ENCODE results near the gene SLC22A23. TPM values are rescaled to one million over a fixed set of nuclear protein-coding genes. Genes with fewer than 3 reads are reported as not detected.

Gene SLC22A23
- total and polyA plus RNA-seq, 4 donors, result 26.9 to 56.8 (median 41.7) TPM

DNA sequence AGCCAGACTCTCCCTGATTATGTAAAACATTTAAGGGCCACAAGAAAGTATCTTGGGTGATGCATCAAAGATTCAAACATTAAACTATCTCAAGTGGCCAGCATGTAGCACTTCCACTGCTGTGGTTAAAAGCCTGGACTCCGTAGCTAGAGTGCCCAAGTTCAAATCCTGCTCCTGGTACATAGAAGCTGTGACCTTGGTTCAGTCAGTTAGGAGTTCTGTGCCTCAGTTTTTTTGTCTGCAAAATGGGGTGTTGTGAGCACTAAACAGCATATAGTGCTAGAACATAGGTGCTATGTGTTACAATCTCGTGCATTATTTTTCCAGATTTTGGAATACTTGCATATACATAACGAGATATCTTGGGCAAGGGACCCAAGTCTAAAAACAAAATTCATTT is 129.4 kb downstream of the SLC22A23 start:
- WGBS (ENCODE audit: insufficient coverage), result 100% methylated on average over 1 of the region's 3 CpGs
- Histone ChIP-seq H3K27ac (ENCODE audit: low read depth, low read length) (no peak overlapping the region), H3K4me1 (ENCODE audit: control insufficient read depth, insufficient read depth, low read length) (peaks cover 39% of the 10 kb centered on the region)

DNA sequence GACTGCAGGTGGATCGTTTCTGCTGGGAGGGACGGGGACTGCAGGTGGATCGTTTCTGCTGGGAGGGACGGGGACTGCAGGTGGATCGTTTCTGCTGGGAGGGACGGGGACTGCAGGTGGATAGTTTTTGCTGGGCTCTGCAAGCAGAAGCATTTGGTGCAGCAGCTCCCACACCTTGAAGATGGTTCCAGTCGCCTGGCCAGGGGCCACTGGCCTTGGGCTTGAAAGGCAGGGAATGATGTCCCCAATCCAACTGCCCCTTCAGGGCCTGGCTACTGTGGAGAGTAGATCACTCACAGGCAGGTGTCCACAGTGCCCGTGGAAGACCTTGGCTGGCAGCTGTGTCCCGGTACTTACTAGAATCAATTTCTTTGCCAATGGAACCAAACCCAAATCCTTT is 129.9 kb downstream of the SLC22A23 start:
- WGBS (ENCODE audit: insufficient coverage), result 82% methylated on average over 7 of the region's 9 CpGs

More for the DNA sequence above, 129.4 kb downstream of the SLC22A23 start:
- DNase-seq (ENCODE audit: low read depth in 4 of 6, low spot score in 6 of 6), result no peak
- Histone ChIP-seq H3K36me3 (ENCODE audit: control insufficient read depth, insufficient read depth, low read length) (peaks cover 7% of the 10 kb centered on the region), H3K4me3 (ENCODE audit: low read depth, low read length) (no peak overlapping the region), H3K27me3 (ENCODE audit: control insufficient read depth, insufficient read depth, low read length) (no peaks in the 10 kb centered on the region), H3K9me3 (ENCODE audit: control insufficient read depth, insufficient read depth, low read length) (no peaks in the 10 kb centered on the region)

DNA sequence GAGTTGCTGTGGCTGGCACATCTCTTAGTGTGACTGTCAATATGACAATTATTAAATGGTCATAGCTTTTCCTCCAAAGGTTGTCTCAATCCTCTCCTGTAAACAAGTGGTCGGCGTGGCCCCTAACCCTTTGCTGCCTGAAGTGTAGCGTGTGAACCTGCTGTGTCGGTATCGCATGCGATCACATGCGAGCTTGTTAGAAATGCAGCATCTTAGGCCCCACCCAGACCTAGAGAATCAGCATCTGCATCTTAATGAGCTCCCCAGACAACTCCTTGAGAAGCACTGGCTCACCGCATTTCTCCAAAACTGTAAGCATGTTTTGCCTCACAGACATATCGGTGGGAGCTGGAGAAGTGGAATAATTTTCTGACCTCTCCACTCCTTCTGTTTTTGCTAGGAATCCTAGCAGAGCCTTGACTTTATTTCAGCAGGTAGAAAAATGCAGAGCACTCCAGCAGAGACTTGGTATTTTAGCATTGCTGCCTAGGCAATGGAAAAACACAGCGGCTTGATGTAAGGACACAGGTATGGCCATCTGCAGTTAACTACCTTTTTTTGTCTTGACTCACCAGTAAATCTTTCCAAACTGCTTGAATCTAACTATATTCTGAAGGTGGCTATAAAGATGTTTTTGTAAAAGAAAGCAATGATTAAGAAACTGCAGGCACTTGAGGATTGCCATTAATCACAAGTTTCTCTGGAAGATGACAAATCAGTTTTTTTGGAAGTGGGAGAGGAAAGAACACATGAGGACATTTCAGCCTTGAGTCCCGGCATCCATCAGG is 130.5 kb downstream of the SLC22A23 start:
- 68% methylated on average over 8 of the region's 11 CpGs for WGBS (ENCODE audit: insufficient coverage)
- no peak overlapping the region for H3K4me3 ChIP-seq (ENCODE audit: low read depth, low read length)

More for the DNA sequence above, 129.9 kb downstream of the SLC22A23 start:
- H3K4me3 ChIP-seq (ENCODE audit: low read depth, low read length), result no peak overlapping the region
- peaks cover 12% of the 10 kb centered on the region for H3K36me3 ChIP-seq (ENCODE audit: control insufficient read depth, insufficient read depth, low read length)
- DNase-seq (ENCODE audit: low read depth in 4 of 6, low spot score in 6 of 6), result no peak
- no peaks in the 10 kb centered on the region for H3K9me3 ChIP-seq (ENCODE audit: control insufficient read depth, insufficient read depth, low read length)
- H3K27ac ChIP-seq (ENCODE audit: low read depth, low read length), result no peak overlapping the region
- no peaks in the 10 kb centered on the region for H3K27me3 ChIP-seq (ENCODE audit: control insufficient read depth, insufficient read depth, low read length)
- H3K4me1 ChIP-seq (ENCODE audit: control insufficient read depth, insufficient read depth, low read length), result peaks cover 43% of the 10 kb centered on the region

DNA sequence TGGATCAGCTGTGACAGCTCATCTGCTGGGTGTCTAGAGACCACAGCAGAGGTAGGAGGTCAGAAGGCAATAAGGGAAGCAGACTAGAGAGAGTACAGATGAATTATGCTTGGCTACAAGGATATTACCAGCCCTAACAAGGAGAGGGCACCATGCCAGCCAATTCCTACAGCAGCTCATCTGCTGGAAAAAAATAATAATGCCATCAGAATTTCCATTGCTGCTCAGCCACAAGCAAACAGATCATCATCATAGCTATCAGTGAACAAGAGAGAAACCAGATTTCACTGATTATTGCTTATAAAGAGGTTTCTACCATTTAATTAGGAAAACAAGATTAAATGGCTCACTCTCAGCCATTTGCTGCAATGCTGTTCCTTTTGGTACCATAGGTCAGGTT is 131.6 kb downstream of the SLC22A23 start:
- H3K4me1 ChIP-seq (ENCODE audit: control insufficient read depth, insufficient read depth, low read length), result peaks cover 41% of the 10 kb centered on the region
- DNase-seq (ENCODE audit: low read depth in 4 of 6, low spot score in 6 of 6), result peak in 2 of 6 donors; percentile 66 to 82
- H3K36me3 ChIP-seq (ENCODE audit: control insufficient read depth, insufficient read depth, low read length), result peaks cover 16% of the 10 kb centered on the region
- no peaks in the 10 kb centered on the region for H3K27me3 ChIP-seq (ENCODE audit: control insufficient read depth, insufficient read depth, low read length)
- H3K4me3 ChIP-seq (ENCODE audit: low read depth, low read length), result no peak overlapping the region
- no peaks in the 10 kb centered on the region for H3K9me3 ChIP-seq (ENCODE audit: control insufficient read depth, insufficient read depth, low read length)
- H3K27ac ChIP-seq (ENCODE audit: low read depth, low read length), result peak overlapping the region; percentile 16

More for the DNA sequence above, 130.5 kb downstream of the SLC22A23 start:
- H3K9me3 ChIP-seq (ENCODE audit: control insufficient read depth, insufficient read depth, low read length), result no peaks in the 10 kb centered on the region
- peaks cover 43% of the 10 kb centered on the region for H3K4me1 ChIP-seq (ENCODE audit: control insufficient read depth, insufficient read depth, low read length)
- peaks cover 14% of the 10 kb centered on the region for H3K36me3 ChIP-seq (ENCODE audit: control insufficient read depth, insufficient read depth, low read length)
- H3K27ac ChIP-seq (ENCODE audit: low read depth, low read length), result no peak overlapping the region
- peak in 1 of 6 donors; percentile 69 for DNase-seq (ENCODE audit: low read depth in 4 of 6, low spot score in 6 of 6)
- no peaks in the 10 kb centered on the region for H3K27me3 ChIP-seq (ENCODE audit: control insufficient read depth, insufficient read depth, low read length)

DNA sequence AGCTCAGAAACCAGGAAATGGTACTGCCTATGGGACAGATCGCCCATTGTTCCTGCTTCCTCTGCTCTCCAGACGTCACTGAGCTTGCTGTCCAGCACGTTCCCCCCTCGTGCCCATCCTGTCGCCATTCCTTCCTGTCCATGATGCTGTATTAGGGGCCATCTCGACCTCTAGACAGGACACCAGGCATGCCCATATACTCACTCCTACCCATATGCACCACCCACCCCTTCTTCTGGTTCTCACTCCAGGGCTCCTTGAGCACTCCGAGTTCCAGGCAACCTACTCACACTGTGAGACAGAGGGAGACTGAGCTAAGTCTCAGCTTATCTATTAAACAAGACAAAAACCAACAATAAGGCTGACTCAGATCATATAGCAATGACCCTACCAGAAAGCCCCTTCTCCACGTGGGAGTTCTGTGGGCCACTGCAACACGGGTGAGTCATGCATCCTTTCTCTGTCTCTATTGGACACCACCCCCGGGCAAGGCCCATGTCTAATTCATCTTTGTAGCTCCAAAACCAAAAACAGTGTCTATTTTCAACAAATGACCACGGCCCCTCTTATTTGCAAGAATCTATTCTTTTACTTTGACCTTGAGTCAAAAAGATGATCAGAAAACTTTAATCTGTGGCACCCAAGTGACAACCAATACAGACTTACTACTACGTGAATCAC is 132.4 kb downstream of the SLC22A23 start:
- H3K9me3 ChIP-seq (ENCODE audit: control insufficient read depth, insufficient read depth, low read length), result no peaks in the 10 kb centered on the region
- no peak overlapping the region for H3K4me3 ChIP-seq (ENCODE audit: low read depth, low read length)
- peaks cover 33% of the 10 kb centered on the region for H3K4me1 ChIP-seq (ENCODE audit: control insufficient read depth, insufficient read depth, low read length)
- peak overlapping the region; percentile 37 for H3K27ac ChIP-seq (ENCODE audit: low read depth, low read length)
- no peak for DNase-seq (ENCODE audit: low read depth in 4 of 6, low spot score in 6 of 6)
- H3K36me3 ChIP-seq (ENCODE audit: control insufficient read depth, insufficient read depth, low read length), result peaks cover 16% of the 10 kb centered on the region
- no peaks in the 10 kb centered on the region for H3K27me3 ChIP-seq (ENCODE audit: control insufficient read depth, insufficient read depth, low read length)
- 74% methylated on average over 11 of the region's 12 CpGs for WGBS (ENCODE audit: insufficient coverage)

- peaks cover 17% of the 10 kb centered on the region for H3K36me3 ChIP-seq (ENCODE audit: control insufficient read depth, insufficient read depth, low read length)
- H3K4me1 ChIP-seq (ENCODE audit: control insufficient read depth, insufficient read depth, low read length), result peaks cover 28% of the 10 kb centered on the region
- H3K9me3 ChIP-seq (ENCODE audit: control insufficient read depth, insufficient read depth, low read length), result no peaks in the 10 kb centered on the region
- H3K27ac ChIP-seq (ENCODE audit: low read depth, low read length), result peak overlapping the region; percentile 37
- no peak for DNase-seq (ENCODE audit: low read depth in 4 of 6, low spot score in 6 of 6)
- 93% methylated on average over 20 of the region's 21 CpGs for WGBS (ENCODE audit: insufficient coverage)
- no peaks in the 10 kb centered on the region for H3K27me3 ChIP-seq (ENCODE audit: control insufficient read depth, insufficient read depth, low read length)
- H3K4me3 ChIP-seq (ENCODE audit: low read depth, low read length), result no peak overlapping the region
Observed at GRCh38 chr6:3323696-3324261, 133.1 kb downstream of the SLC22A23 start.

DNA sequence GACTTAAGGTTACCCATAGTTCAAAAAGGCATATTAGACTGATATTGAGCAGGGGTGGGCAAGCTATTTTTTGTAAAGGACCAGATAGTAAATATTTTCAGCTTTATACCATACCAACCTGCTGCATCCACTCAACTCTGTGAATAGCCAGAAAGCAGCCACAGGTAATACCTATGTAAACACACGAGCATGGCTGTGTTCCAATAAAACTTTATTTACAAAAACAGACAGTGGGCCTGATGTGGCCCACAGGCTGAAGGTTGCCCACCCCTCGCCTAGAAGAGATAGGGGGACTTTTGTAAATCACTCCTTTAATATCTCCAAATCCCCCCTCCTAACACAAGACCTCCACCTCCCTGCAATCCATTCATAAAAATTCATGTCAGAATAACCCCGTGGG is 133.7 kb downstream of the SLC22A23 start:
- no peak overlapping the region for H3K4me3 ChIP-seq (ENCODE audit: low read depth, low read length)
- no peak for DNase-seq (ENCODE audit: low read depth in 4 of 6, low spot score in 6 of 6)
- H3K27ac ChIP-seq (ENCODE audit: low read depth, low read length), result no peak overlapping the region
- WGBS (ENCODE audit: insufficient coverage), result no CpG with 5 or more reads among the region's 3 CpGs
- H3K36me3 ChIP-seq (ENCODE audit: control insufficient read depth, insufficient read depth, low read length), result peaks cover 21% of the 10 kb centered on the region
- no peaks in the 10 kb centered on the region for H3K9me3 ChIP-seq (ENCODE audit: control insufficient read depth, insufficient read depth, low read length)
- H3K27me3 ChIP-seq (ENCODE audit: control insufficient read depth, insufficient read depth, low read length), result no peaks in the 10 kb centered on the region
- peaks cover 28% of the 10 kb centered on the region for H3K4me1 ChIP-seq (ENCODE audit: control insufficient read depth, insufficient read depth, low read length)

GRCh38 chr6:3322366-3322890 is 134.4 kb downstream of the SLC22A23 start:
- WGBS (ENCODE audit: insufficient coverage), result 88% methylated on average over 13 of the region's 14 CpGs
- H3K9me3 ChIP-seq (ENCODE audit: control insufficient read depth, insufficient read depth, low read length), result no peaks in the 10 kb centered on the region
- H3K27me3 ChIP-seq (ENCODE audit: control insufficient read depth, insufficient read depth, low read length), result no peaks in the 10 kb centered on the region
- H3K27ac ChIP-seq (ENCODE audit: low read depth, low read length), result no peak overlapping the region
- H3K36me3 ChIP-seq (ENCODE audit: control insufficient read depth, insufficient read depth, low read length), result peaks cover 22% of the 10 kb centered on the region
- H3K4me3 ChIP-seq (ENCODE audit: low read depth, low read length), result no peak overlapping the region
- no peak for DNase-seq (ENCODE audit: low read depth in 4 of 6, low spot score in 6 of 6)
- H3K4me1 ChIP-seq (ENCODE audit: control insufficient read depth, insufficient read depth, low read length), result peaks cover 32% of the 10 kb centered on the region

- peaks cover 32% of the 10 kb centered on the region for H3K4me1 ChIP-seq (ENCODE audit: control insufficient read depth, insufficient read depth, low read length)
Observed at GRCh38 chr6:3321875-3322274, 135.0 kb downstream of the SLC22A23 start.

More at GRCh38 chr6:3321875-3322274, 135.0 kb downstream of the SLC22A23 start:
- H3K9me3 ChIP-seq (ENCODE audit: control insufficient read depth, insufficient read depth, low read length), result no peaks in the 10 kb centered on the region
- WGBS (ENCODE audit: insufficient coverage), result 91% methylated on average over 8 of the region's 8 CpGs
- no peaks in the 10 kb centered on the region for H3K27me3 ChIP-seq (ENCODE audit: control insufficient read depth, insufficient read depth, low read length)
- peaks cover 22% of the 10 kb centered on the region for H3K36me3 ChIP-seq (ENCODE audit: control insufficient read depth, insufficient read depth, low read length)
- no peak for DNase-seq (ENCODE audit: low read depth in 4 of 6, low spot score in 6 of 6)
- no peak overlapping the region for H3K27ac ChIP-seq (ENCODE audit: low read depth, low read length)
- H3K4me3 ChIP-seq (ENCODE audit: low read depth, low read length), result no peak overlapping the region

All from spinal cord (tissue), 10 donors.